GM12891 (cell line): ENCODE results near the gene SORCS2.

Experiments used
- POLR2A ChIP-seq: IDR thresholded peaks from 2 replicates; pipeline ENCODE4 v1.6.1; 2011; ENCODE audit warnings: low read depth, low read length, control low read depth
- POLR2AphosphoS5 ChIP-seq: IDR thresholded peaks from 2 replicates; pipeline ENCODE4 v1.6.1; 2011; ENCODE audit warnings: low read depth, low read length, control low read depth

DNA sequence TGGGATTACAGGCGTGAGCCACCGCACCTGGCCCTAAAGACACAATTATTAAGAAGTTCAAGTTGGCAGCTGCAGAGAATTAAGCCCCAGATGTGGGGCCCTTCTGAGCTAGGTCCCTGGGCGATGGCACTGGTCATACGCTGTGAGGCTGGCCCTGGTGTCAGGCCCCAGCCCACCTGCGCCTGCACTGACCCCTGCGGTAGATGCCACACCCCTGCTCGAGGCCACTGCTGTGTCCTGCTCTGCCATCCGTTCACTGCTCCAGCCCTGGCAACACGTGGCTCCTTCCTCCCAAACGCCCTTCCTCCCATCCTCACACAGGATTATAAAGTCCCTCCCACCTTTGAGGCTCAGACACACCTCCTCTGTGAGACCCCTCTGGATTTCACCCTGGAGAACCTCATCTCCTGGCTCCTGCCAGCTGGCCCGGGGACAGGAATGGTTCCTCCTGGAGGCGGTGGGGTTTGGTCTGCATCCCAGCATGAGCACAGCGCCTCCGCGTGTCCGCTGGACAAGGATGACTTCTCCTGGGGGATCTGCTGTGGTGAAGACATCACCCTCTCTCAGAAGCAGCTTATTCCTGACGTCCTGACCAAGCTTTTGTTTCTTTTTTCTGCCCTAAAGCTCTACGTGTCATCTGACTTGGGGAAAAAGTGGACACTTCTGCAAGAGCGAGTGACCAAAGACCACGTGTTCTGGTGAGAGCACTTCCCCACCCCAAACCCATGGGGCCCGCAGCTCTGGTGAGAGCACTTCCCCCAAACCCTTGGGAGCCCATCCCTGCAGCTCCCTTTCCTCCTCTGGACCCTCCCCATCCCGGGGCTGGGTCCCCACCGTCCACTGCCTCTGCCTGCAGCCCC, 461.4 kb downstream of the SORCS2 start:
- TF ChIP-seq POLR2A (no peak), POLR2AphosphoS5 (no peak)
